PFSK-1 (cell line): Measurements from ENCODE around the gene BEST1.

Experiments
- FOXP2 ChIP-seq: optimal IDR thresholded peaks from 2 replicates; pipeline ENCODE3; 2011; ENCODE audit warnings: borderline replicate concordance, control low read depth, inconsistent platforms; ENCODE audit not compliant: insufficient read depth; ENCODE audit errors: extremely low read length, extremely low read depth
- POLR2AphosphoS5 ChIP-seq: IDR thresholded peaks from 2 replicates; pipeline ENCODE4 v1.6.1; 2012; ENCODE audit warnings: low read depth, mild to moderate bottlenecking, control low read depth, low read length, moderate library complexity
- REST ChIP-seq, 2 experiments: IDR thresholded peaks; 2 replicates each; pipeline versions ENCODE4 v1.6.1 to v1.8.0; 2011 to 2012; ENCODE audit warnings: low read depth in 2 of 2, low read length in 2 of 2, control low read depth in 1 of 2, inconsistent platforms in 1 of 2, mild to moderate bottlenecking in 1 of 2, moderate library complexity in 1 of 2; ENCODE audit not compliant: insufficient read depth in 1 of 2
- SIN3A ChIP-seq: IDR thresholded peaks from 2 replicates; pipeline ENCODE4 v1.6.1; 2012; ENCODE audit warnings: mild to moderate bottlenecking, low read length, moderate library complexity, borderline replicate concordance; ENCODE audit not compliant: insufficient read depth
- TAF1 ChIP-seq: IDR thresholded peaks from 2 replicates; pipeline ENCODE4 v1.6.1; 2012; ENCODE audit warnings: low read length, control low read depth, borderline replicate concordance; ENCODE audit not compliant: insufficient read depth

Gene BEST1

GRCh38 chr11:61963282-61964057 lies 13.3 kb downstream of the BEST1 start:
- TF ChIP-seq POLR2AphosphoS5 (peak; percentile 42; the same call in 1 of the 2 replicates), REST (IDR thresholded peaks at IDR 0.05; ENCODE audit: insufficient read depth in 1 of 2, low read depth in 2 of 2, low read length in 2 of 2) (no peak)

GRCh38 chr11:61964058-61964665 lies 14.0 kb downstream of the BEST1 start:
- TF ChIP-seq POLR2AphosphoS5 (no peak; the same call in 1 of the 2 replicates), REST (IDR thresholded peaks at IDR 0.05; ENCODE audit: insufficient read depth in 1 of 2, low read depth in 2 of 2, low read length in 2 of 2) (no peak), SIN3A (no peak), TAF1 (no peak), FOXP2 (no peak)

- TF ChIP-seq POLR2AphosphoS5 (no peak), FOXP2 (no peak), TAF1 (no peak), SIN3A (no peak)
Measured at GRCh38 chr11:61966734-61967115, 16.6 kb downstream of the BEST1 start.

- TF ChIP-seq SIN3A (peak; percentile 29; the same call in 1 of the 2 replicates), REST (IDR thresholded peaks at IDR 0.05; ENCODE audit: insufficient read depth in 1 of 2, low read depth in 2 of 2, low read length in 2 of 2) (no peak), POLR2AphosphoS5 (peak; percentile 89), FOXP2 (peak; percentile 27), TAF1 (peak; percentile 62; the same call in 1 of the 2 replicates)
Measured at GRCh38 chr11:61967116-61967923, 17.2 kb downstream of the BEST1 start, which contains the start of gene FTH1. TSS of gene FTH1 (minus strand) at chr11:61967634. CDS start at chr11:61967425, 209 bp downstream.

- no peak for TF ChIP-seq REST (IDR thresholded peaks at IDR 0.05; ENCODE audit: insufficient read depth in 1 of 2, low read depth in 2 of 2, low read length in 2 of 2)
- TF ChIP-seq FOXP2 = no peak
- TF ChIP-seq TAF1 = no peak
- no peak for TF ChIP-seq POLR2AphosphoS5
- no peak for TF ChIP-seq SIN3A
Measured at GRCh38 chr11:61967924-61968757, 18.0 kb downstream of the BEST1 start.
